ENCODE results near the gene EFNA3. TPM values are rescaled to one million over a fixed set of nuclear protein-coding genes. Genes with fewer than 3 reads are reported as not detected.

EFNA3 gene
- total RNA-seq, 1 donor: 0.43 TPM

- TF ChIP-seq CTCF (IDR thresholded peaks at IDR 0.05; ENCODE audit: insufficient read depth, low read depth, low read length): peak; percentile 9
- peak overlapping the region; percentile 88 for H3K4me3 ChIP-seq (ENCODE audit: low read depth, low read length)
- peak; percentile 23 for DNase-seq (ENCODE audit: low read depth)
Measured at GRCh38 chr1:155083865-155084721, 5.5 kb downstream of the EFNA3 start.

DNA sequence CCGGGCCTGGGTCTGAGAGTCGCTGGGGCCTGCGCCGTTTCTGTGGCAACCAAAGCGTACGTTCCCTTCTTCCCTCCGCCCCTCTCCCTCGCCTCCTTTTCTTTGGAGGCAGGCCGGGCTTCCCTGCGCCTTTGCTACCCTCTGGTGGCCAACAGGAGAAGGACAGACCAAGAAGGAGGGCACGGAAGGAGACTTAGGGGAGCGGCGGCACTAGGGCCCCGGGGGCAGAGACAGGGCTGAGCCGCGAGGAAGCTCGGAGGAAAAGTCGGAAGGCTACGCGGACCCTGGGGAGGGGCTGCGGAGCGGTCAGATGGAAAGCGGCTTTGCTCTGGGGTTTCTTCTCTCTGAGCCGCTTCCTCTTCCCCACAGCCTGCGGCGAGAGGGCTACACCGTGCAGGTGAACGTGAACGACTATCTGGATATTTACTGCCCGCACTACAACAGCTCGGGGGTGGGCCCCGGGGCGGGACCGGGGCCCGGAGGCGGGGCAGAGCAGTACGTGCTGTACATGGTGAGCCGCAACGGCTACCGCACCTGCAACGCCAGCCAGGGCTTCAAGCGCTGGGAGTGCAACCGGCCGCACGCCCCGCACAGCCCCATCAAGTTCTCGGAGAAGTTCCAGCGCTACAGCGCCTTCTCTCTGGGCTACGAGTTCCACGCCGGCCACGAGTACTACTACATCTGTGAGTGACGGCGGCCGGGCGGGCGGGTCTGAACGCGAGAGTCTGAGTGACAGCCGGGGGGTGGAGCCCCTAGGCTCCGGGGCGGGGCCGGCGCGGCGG, 6.3 kb downstream of the EFNA3 start:
- peak; percentile 96 for TF ChIP-seq CTCF (IDR thresholded peaks at IDR 0.05; ENCODE audit: insufficient read depth, low read depth, low read length)
- H3K4me3 ChIP-seq (ENCODE audit: low read depth, low read length): peak overlapping the region; percentile 88
- DNase-seq (ENCODE audit: low read depth): peak; percentile 94

- H3K4me3 ChIP-seq (ENCODE audit: low read depth, low read length): peak overlapping the region; percentile 88
- DNase-seq (ENCODE audit: low read depth): no peak
- no peak for TF ChIP-seq CTCF (IDR thresholded peaks at IDR 0.05; ENCODE audit: insufficient read depth, low read depth, low read length)
Measured at GRCh38 chr1:155085504-155086127, 7.0 kb downstream of the EFNA3 start.

GRCh38 chr1:155086128-155086741, 7.6 kb downstream of the EFNA3 start:
- peak; percentile 41 for DNase-seq (ENCODE audit: low read depth)
- peak overlapping the region; percentile 88 for H3K4me3 ChIP-seq (ENCODE audit: low read depth, low read length)
- peak; percentile 84 for TF ChIP-seq CTCF (IDR thresholded peaks at IDR 0.05; ENCODE audit: insufficient read depth, low read depth, low read length)

GRCh38 chr1:155086856-155087535, 8.4 kb downstream of the EFNA3 start:
- no peak overlapping the region for H3K4me3 ChIP-seq (ENCODE audit: low read depth, low read length)
- no peak for DNase-seq (ENCODE audit: low read depth)
- TF ChIP-seq CTCF (IDR thresholded peaks at IDR 0.05; ENCODE audit: insufficient read depth, low read depth, low read length): no peak

All from fibroblast of villous mesenchyme (primary cell).